NT2/D1 (cell line): ENCODE measurements around the gene NUPR2.

ENCODE experiments used
- SUZ12 ChIP-seq: IDR thresholded peaks from 2 replicates; pipeline ENCODE4 v1.6.1; 2011; ENCODE audit not compliant: insufficient read length, insufficient read depth; ENCODE audit errors: extremely low read depth
- YY1 ChIP-seq: IDR thresholded peaks from 2 replicates; pipeline ENCODE4 v1.6.1; 2011; ENCODE audit not compliant: insufficient read length, insufficient read depth
- ZNF274 ChIP-seq: IDR thresholded peaks from 2 replicates; pipeline ENCODE4 v1.6.1; 2011; ENCODE audit warnings: mild to moderate bottlenecking, low read depth, low read length

DNA sequence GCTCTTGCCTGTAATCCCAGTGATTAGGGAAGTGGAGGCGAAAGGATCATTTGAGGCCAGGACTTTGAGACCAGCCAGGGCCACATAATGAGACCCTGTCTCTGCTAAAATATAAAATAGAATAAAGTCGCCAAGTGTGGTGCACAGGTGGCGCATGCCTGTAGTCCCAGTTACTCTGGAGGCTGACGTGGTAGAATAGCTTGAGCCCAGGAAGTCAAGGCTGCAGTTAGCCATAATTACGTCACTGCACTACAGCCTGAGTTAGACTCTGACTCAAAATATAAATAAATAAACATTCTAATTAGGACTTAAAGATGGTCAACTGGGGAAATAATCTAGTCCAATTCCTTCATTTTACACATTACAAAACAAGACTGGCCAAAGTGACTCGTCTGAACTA, 10.7 kb downstream of the NUPR2 start:
- TF ChIP-seq SUZ12 (no peak), YY1 (no peak), ZNF274 (no peak)
